ENCODE measurements around the gene HMCN2. TPM values are rescaled to one million over a fixed set of nuclear protein-coding genes. Genes with fewer than 3 reads are reported as not detected.

Gene HMCN2
- total RNA-seq, 1 donor from 2014 or later = not detected

DNA sequence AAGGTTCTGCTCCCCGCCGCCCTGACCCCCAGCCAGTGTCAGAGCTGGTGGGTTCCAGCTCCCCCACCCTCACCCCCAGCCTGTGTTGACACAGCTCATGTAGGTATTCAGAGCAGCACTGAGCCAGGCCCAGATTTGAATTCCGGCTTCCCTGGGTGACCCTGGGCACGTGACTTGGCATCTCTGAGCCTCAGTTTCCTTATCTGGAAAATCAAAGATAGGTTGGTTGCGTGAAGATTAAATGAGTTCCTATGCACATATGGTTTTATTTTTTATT, 42.0 kb downstream of the HMCN2 start:
- DNase-seq (ENCODE audit: low read depth) = no peak

DNA sequence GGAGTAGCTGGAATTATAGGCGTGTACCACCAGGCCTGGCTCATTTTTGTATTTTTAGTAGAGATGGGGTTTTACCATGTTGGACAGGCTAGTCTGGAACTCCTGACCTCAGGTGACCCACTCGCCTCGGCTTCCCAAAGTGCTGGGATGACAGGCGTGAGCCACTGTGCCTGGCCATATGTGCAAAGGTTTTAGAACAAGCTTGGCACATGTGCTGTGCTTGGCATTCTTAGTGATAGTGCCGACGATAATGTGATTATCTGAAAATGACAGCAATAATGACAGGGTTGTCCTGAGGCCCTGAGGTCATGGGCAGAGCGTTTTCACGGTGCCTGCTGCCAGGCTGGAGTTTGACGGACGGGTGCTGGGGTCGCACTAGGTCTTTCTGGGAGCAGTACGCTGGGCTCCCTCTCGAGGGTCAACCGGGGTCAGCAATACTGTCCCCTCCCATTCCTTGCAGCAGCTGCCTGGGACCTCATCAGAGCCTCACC, 42.6 kb downstream of the HMCN2 start:
- no peak for DNase-seq (ENCODE audit: low read depth)

DNA sequence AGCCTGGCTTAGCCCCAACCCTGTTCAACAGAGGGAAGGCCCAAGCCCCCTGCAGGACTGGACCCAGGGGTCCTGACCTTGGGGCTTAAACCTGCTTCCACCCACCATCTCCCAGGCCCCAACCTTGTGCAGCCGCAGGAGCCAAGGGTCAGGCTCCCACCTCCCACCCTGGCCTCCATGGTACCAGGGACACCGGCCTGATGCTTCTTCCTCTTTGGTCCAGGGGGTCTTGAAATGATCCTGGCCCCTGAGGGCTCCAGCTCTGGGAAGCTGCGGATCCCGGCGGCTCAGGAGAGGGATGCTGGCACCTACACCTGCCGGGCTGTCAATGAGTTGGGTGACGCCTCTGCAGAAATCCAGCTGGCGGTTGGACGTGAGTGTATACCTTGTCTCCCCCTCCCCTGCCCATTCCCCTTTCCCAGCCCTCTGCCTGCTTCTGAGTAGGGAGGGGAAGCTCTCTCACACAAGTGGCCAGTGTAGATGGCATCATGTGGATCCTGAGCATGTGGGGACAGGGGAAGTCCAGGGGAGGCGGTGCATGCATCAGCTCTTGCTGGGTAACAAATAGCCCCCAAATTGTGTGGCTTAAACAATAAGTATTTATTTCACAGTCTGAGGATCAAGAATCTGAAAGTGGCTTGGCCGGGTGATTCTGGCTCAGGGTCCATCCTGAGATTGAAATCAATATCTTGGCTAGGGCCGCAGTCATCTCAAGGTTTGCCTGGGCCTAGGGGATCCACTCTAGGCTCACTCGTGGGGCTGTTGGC, 44.3 kb downstream of the HMCN2 start:
- DNase-seq (ENCODE audit: low read depth) = no peak

DNA sequence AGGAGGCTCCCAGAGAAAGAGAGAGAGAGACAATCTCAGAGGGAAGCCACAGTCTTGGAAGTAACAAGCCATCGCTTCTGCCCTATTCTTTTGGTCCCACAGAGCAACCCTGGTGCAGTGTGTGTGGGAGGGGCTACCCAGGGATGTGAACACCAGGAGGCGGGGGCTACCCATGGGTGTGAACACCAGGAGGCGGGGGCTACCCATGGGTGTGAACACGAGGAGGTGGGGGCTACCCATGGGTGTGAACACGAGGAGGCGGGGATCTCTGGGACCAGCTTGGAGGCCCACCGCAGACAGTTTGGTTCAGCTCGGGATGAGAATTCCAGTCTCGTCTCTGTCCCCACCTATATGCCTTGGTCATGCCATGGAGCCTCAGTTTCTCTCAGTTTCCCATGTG, 44.9 kb downstream of the HMCN2 start:
- DNase-seq (ENCODE audit: low read depth) = no peak

DNA sequence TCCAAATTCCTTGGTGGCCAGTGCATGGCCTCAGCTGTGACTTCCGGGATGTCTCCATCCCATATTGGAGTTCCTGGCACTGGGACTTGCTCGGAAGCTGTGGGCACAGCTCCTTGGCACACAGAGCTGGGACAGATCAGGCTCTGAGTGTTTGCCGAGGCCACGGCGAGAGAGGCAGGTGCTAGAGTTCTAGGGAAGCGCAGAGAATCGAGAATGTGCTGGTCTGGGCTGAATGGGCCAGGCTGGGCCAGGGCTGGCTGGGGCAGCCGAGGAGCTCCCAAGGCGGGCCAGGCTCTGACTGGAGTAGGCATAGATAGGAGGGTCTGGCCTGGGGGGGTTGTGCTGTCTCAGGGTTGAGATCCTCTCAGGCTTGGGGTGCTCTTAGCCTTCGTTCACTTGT, 45.4 kb downstream of the HMCN2 start:
- DNase-seq (ENCODE audit: low read depth) = no peak

DNA sequence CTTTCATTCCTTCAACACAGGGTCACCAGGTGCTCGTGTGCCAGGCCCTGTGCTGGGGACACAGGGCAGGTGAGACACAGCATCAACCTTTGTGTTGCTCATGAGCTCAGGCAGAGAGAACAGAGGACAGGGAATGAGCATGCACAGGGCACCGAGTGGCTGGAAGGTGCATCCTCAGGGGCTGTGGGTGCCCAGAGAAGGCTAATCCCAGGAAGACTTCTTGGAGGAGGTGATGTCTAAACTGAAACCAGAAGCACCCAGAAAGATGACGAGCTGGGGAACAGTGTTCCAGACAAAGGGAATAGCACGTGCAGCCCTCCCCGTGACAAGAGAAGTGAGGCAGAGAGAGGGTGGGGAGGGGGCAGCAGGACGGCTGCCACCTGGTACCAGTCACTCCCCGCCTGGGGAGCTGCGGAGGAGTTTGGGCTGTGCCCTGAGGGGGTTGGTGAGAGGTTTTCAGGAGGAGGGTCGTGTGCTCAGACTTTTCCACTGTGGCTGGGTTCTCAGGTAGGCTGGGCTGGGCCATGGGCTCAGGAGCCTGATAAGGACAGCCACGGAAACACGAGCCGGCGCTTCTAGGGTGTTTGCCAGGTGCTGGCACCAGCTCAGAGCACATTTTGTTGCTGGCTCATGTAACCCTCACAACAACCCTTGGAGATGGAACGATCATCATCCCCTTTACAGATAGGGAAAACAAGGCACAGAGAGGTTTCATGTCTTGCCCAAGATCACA, 46.0 kb downstream of the HMCN2 start:
- no peak for DNase-seq (ENCODE audit: low read depth)

DNA sequence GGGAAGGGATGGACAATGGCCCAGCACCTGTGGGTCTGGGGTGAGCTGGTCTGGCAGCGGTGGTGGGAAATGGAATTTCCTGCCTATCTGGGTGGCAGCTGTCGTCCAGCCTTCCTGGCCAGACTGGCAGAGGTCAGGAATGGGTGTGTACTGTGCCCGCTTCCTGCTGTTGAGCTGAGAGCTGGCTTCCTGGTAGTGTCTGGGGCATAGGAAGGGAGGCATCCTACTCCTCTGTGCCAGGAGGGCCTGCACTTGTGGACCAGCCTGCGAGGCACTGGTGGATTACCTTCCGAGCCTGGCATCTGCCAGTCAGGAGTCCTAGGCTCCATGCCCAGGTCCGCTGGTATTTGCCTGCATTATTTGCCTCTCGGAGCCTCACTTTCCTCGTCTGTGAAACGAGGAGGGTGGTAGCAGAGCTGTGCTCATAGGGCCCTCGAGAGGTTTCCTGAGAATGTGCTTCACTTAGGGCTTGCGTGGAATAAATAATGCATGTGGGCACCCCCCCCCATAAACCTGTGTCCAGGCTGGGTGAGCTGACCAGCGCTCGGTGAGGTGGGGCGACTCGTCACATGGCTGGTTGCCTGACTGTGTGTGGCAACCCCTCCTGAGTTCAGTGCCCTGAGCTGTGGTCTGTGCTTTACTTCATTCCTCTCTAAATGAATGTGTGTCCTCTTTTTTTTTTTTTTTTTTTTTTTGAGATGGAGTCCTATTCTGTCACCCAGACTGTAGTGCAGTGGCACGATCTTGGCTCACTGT, 47.7 kb downstream of the HMCN2 start:
- DNase-seq (ENCODE audit: low read depth) = peak; percentile 13

DNA sequence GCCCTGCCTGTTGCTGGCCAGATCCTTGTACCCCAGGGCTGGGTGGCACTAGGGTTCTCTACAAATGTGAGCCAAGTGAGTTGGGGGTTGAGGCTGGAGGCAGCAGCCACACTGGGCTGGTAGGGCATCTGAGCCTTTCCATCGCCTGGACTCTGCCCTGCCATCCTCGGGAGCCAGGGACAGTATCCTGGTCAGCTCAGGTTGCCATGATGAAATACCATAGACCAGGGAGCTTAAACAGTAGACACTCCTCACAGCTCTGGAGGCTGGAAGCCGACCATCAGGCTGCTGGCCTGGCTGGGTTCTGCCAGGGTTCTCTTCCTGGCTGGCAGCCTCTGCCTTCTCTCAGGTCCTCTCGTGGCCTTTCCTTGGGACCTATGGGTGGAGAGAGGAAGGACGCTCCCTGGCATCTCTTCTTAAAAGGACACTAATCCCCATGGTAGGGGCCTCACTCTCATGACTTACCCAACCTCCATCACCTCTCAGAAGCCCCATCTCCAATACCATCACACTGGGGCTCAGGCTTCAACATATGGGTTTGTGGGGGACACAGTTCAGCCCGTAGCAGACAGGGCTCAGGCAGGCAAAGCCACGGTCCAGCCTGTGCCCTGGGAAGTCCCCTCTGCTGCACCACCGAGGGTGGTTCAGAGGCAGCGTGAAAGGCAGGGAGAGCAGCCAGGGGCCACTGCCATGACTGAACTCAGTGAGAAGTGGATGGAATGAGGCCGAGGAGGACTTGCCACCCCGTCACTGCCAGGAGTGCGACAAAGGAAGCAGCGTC, 50.1 kb downstream of the HMCN2 start:
- DNase-seq (ENCODE audit: low read depth) = no peak

DNA sequence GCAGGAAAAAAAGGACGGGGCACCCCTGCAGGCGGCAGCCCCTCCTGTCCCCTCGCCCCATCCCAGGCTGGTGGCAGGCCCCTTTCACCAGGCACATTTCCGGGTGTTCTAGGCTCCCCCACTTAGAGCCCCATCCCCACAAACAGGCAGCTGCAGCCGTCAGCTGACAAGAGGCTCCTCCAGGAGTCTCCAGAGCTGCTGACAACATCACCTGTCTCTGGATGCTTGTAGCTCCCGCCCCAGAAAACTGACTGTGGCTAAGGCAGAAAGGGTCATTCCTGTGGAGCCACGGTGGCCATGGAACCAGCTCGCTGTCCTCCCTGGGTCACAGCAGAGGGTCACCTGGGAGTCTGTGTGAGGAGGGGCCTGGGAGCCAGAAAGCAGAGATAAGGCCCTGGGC, 50.9 kb downstream of the HMCN2 start:
- DNase-seq (ENCODE audit: low read depth) = no peak

DNA sequence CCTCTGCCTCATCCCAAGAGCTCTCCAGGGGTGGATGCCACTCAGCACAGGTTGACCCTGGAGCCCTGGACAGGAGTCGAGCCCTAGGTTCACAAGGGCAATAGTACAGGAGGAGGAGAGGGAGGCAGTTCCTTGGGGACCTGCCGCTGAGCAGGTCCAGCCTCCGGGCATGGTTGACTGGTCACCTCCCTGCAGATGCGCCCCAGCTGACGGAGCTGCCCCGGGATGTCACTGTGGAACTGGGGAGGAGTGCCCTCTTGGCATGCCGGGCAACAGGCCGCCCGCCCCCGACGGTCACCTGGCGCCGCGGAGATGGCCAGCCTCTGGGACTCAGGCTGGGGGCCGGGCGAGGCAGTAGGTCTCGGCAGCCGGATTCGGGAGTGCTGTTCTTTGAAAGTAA, 53.7 kb downstream of the HMCN2 start:
- no peak for DNase-seq (ENCODE audit: low read depth)

DNA sequence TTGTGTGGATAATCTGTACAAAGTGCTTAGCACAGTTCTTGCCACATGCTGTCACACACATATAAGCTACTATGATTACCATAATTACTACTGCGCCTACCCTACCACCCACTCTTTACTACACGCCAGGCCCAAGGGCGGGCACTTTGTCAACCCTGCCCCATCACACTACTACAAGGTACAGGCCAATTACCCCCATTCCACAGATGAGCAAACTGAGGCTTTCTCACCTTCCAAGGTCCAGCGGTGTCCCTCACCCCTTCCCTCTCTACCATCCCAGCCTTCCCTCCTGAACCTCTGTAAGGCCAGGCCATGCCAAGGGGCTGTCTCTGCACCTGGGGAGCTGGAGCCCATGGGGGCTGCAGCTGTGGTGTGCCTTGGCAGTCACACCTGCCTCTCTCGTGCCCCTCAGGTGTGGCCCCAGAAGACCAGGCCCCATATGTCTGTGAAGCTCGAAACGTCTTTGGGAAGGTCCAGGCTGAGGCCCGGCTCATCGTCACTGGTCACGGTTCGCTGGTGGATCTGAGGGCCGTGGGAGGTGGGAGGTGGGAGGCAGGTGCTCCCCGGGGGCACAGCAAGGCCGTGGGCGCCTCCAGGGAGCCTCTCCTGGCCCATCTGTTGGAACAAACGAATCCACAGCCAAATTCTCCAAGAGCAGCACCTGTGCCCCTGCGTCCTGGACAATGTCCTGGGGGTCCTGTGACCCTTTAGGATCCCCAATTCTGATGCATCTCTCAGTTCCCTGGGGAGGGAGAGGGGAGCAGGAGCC, 54.6 kb downstream of the HMCN2 start:
- DNase-seq (ENCODE audit: low read depth) = no peak

DNA sequence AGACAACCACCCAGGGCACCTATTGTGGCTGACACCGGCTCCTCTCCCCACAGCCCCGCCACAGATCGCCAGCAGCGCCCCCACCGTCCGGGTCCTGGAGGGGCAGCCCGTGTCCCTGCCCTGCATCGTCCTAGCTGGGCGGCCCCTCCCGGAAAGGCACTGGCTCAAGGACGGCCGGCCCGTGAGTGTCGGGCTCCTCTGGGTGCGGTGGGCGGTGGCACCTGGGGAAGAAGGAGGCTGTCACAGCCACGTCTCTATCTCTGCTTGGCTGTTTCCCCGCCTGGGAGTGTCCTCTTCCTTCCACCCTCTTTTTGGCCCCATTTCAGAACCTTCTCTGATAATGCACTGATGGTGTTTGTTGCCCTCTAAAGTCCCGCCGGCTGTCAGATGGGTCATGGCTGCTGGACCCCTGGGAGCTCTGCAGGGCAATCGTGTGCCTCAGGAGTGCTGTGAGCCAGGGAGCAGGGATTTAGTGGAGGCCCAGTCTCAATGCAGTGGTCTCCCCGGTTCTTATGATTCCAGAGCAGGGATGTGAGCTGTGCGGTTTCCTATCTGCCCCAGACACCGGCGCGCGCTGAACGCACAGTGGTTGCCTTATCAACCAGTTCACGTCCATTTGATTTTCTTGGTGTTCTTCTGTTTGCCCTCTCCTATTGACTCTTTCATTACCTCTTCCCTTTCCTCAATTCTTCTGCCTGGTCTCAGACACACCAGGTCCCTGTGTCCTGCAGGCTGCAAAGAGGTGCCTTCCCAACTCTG, 55.3 kb downstream of the HMCN2 start:
- DNase-seq (ENCODE audit: low read depth) = no peak

DNA sequence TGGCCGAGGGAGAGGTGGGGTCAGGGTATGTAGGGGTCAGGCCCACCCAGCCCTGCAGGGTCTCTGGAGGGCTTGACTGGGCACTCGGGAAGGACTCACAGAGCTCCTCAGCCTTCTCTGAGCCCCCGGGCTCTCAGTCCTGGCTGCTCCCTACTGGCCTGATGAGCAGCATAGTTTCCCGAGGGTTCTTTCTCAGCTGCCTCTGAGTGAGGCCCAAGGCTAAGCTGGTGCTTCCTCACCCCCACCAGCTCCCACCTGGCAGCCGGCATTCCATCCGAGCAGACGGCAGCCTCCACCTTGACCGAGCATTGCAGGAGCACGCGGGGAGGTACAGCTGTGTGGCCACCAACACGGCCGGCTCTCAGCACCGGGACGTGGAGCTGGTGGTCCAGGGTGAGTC, 56.0 kb downstream of the HMCN2 start:
- DNase-seq (ENCODE audit: low read depth) = no peak

DNA sequence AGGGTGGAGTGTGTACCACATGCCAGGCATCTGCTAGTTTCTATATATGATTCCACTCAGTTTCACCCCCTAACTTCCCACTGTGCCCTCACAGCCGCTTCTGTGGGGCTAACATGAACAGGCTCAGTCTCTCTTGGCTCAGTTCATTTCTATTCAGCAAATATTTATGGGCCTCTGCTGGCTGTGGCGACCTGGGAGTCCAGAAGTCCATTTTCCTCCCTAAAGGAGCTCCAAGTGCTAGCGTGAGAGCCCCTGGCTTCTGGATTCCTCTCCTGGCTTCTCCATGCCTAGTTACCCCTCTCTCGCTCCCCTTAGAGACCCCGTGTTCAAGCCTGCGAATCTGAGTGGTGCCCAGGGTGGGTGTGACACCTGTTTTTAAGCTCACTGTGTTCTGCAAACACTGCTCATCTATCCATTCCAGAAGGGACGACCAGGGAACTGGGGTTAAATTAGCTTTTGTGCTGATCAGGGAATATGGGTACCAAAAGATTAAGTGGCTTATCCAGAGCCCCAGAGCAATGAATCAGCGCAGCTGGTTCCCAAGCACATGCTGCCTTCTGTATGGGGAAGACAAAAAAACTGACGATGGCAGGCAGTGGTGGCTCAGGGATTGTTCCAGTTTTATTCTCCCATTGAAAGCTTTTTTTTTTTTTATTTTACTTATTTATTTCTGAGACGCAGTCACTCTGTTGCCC, 57.6 kb downstream of the HMCN2 start:
- DNase-seq (ENCODE audit: low read depth) = no peak

DNA sequence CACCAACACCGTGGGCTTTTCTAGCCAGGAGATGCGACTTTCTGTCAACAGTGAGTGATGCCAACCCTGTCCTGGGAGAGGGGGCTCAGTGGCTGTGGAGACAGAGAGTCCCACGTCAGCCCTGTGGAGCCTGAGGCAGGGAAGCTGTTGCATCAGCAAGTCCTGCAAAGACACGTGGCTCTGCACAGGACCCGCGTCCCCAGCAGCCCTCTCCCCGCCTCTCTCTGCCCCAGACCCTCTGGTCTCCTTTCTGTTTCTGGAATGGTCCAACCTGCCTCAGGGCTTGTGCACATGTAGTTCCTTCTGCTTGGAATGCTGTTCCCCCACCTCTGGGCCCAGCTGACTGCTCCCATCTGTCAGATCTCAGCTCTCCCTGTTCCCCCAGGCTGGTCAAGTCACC, 60.4 kb downstream of the HMCN2 start:
- DNase-seq (ENCODE audit: low read depth) = no peak

DNA sequence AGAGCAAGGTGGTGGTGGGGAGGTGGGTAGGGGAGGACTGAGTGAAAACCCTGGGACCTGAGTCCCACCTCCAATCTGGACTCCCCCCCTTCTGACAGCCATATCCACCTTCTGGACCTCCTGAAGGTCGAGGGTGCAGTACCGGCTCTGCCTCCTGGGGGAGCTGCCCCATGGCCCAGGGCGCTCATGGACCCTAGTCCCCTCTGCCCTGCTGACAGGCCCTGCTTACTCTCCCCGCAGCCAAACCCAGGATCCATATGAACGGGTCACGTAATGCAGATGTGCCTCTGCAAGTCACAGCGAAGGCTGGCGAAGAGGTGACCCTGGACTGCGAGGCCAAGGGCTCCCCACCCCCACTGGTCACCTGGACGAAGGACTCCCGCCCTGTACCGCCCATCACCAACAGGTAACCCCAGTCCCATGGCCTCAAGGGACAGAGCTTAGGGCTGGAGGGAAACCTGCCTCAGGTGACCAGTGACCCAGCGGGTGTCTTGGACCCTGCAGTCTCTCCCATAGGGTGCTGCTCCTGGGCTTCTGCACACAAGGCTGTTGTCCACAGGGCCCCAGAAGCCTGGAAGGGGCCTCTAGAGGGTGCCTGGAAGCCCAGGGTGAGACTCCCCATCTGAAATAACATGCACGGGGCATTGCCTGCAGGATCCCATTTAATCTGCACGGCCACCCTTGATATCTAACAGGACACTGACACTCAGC, 61.7 kb downstream of the HMCN2 start:
- no peak for DNase-seq (ENCODE audit: low read depth)

DNA sequence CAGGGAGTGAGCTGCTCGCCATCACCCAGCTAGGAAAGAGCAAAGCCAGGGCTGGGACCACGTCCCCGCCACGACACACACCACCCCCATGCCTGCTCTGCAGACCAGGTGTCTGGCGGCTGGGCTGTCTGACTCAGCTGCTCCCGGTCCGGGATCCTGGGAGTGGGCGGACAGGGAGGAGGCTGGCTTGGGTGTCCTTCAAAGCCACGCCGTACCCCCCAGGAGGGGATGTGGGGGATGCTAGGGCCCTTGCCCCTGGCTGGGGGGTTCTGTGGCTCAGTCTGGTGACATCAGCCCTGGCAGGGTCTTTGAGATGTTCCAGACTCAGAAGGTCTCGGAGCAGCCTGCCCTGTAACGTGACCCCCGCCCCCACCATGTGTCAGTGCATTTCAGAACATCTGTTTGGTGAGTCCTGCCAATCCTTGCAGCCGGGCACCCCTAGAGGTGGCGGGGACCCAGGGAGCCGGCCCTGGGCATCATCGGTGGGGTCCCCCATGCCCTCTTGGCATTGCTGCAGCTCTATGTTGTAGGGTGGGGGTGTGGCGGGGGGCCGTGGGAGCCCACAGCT, 62.3 kb downstream of the HMCN2 start:
- DNase-seq (ENCODE audit: low read depth) = no peak

DNA sequence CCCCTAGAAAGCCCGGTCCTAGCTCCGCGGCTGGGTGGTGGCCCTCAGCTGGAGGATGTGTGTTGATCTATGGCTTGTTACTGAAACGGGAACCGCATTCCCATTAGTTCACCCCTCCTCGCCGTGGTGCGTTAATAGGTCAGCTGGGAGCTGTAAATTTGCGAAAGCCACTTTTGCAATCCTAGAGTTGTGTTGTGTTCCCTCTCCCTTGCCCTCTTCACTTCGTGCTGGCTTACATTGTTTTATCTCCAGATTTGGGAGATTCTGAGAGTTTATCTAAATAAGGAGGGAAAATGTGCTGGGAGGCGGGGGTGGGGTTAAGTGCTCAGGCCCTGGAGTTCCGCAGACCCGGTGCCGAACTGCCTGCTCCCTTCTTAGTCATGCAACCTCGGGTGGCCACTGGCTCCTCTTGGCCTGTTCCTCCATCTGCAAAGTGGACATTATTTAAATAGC, 62.8 kb downstream of the HMCN2 start:
- no peak for DNase-seq (ENCODE audit: low read depth)

DNA sequence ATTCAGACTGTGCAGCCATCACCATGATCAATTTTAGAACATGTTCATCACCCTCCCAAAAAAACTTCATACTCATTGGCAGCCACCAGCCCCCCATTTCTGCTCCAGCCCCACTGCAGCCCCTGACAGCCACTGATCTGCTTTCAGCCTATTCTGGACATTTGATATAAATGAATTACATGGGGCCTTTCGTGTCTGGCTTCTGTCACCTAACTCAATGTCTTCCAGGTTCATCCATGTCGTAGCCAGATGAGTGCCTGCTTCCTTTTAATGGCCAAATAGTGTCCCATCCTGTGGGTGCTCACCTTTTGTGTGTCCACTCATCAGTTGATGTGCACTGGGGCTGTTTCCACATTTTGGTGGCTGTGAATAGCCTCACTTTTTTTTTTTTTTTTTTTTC, 63.5 kb downstream of the HMCN2 start:
- DNase-seq (ENCODE audit: low read depth) = no peak
